Fibroblast of peridontal ligament (primary cell): ENCODE results near the gene SMURF1.

ENCODE experiments used
- DNase-seq: peaks from one replicate; pipeline ENCODE4 v3.0.0-alpha.2; 2010; ENCODE audit errors: extremely low read depth

Gene SMURF1

DNA sequence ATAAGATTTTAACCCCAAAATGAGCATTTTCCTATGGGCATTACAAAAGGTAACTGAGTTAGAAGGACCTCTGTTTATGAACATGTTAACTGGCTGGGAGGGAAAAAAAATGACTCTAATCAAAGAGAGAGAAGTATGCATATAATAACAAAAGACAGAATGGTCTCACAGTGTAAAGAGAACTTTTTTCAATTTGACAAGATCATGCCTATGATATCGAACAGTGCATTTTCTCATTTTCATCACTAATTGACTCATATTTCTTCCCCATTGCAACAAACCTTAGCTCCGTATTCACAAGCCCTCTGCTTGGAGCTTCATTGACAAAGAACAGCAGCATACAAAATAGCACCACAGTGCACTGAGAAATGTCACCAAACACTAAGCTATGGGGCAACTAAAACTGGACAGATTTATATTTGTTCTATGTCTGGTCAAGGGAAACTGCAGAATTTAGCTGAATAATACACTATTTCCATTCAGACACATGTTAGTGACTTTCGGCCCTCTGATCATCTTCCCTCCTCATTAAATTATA lies 45.6 kb downstream of the SMURF1 start:
- DNase-seq: no peak

DNA sequence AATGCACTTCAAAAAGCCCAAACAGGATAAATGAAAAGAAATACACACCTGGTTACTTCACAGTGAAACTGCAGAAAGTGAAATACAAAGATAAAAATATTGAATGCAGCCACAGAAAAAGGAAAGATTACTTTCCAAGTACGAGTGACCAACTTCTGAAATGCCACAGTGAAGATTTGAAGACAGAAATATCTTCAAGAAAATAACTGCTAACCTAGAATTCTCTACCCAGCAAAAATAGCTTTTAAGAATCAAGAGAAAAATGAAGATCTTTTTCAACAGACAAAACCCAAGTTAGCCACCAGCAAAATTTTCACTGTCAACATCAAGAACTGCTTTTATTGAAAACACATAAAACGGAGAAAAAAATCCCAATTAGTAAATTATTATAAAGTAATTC lies 46.2 kb downstream of the SMURF1 start:
- DNase-seq: no peak

DNA sequence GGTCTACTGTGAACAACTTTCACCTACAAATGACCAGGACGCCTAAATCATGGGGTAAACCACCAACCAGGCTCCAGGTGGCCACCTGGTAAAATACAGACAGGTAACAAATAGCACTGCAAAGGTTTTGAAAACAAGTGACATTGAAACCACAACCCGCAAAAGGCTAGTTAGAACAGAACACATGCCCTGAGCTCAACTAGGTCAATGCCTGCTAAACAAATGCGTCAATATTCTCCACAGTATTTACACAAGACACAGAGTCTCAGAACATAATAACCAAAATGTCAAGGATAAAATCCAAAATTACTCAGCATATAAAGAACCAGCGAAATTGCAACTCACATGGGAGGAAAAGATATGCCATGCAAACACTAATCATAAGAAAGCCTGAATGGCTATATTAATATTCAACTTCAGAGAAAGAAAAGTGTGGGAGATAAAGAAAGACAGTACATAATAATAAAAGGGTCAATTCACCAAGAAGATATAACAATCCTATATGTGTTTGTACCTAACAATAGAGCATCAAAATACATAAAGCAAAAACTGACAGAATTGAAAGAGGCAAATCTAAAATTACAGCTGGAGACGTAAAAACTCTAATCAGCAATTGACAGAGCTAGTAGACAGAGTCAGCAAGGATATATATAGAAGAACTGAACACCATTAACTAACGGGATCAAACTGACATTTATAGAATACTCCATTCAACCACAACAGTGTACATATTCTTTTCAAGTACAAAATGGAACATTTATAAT lies 47.6 kb downstream of the SMURF1 start:
- DNase-seq: peak; percentile 85

DNA sequence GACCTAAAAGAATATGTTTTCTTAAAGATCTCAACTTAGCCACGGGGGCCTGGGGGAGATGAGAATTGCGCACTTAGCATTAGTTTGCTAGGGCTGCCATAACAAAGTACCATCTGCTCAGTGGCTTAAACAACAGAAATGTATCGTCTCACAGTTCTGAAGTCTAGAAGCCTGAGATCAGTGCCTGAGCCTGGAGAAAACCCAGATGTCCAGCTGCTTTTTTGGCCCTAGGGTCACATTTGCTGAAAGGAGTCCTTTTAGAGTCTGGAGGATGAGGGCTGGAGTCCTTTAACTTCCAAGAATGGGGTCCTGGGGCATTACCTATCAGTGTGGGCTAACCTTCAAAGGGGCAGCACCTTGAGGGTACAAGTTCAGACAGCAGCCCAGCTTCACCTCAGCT lies 48.2 kb downstream of the SMURF1 start:
- DNase-seq: no peak

DNA sequence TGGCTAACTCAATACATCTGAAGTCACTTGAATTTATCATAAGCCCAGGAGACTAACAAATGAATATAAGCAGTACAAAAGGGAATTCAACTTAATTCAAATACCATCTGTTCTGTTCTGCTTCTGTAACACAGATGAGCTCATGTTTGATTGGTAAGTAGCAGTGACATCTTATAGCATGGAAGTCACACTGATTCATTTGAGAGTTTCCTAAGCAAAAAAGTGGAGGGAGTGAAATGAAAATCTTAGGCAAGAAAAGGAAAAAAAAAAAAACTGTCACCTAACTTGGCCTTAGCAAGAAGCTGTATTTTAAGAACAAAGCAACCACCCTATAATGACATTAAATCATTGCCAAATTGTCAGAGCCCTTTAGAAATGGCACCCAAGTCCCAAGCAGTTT lies 49.5 kb downstream of the SMURF1 start:
- DNase-seq: peak; percentile 38

DNA sequence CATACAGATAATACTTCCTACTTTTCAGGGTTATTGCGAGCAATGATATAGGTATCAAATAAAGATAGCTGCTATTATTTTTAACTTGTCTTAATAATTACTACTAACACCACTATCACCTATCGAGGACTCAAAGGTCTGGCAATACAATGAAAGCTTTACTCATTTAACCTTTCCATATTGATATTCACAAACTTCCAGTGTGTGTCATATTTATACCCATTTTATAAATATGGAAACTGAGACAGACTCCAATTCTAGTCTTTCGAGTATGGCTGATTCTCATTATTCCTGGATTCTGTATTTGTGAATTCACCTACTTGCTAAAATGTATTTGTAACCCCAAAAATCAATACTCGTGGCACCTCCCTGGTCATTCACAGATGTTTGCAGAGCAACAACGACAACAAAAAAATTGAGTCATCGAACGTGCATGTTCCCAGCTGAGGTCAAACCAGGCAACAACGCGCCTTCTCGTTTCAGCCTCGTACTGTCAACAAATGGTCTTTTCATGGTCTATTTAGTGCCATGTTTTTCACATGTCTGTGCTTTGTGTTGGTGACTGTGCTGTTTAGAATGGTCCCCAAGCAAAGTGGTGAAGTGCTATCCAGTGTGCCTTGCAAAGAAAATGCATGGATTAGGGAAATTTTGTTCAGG lies 51.7 kb downstream of the SMURF1 start:
- DNase-seq: no peak

DNA sequence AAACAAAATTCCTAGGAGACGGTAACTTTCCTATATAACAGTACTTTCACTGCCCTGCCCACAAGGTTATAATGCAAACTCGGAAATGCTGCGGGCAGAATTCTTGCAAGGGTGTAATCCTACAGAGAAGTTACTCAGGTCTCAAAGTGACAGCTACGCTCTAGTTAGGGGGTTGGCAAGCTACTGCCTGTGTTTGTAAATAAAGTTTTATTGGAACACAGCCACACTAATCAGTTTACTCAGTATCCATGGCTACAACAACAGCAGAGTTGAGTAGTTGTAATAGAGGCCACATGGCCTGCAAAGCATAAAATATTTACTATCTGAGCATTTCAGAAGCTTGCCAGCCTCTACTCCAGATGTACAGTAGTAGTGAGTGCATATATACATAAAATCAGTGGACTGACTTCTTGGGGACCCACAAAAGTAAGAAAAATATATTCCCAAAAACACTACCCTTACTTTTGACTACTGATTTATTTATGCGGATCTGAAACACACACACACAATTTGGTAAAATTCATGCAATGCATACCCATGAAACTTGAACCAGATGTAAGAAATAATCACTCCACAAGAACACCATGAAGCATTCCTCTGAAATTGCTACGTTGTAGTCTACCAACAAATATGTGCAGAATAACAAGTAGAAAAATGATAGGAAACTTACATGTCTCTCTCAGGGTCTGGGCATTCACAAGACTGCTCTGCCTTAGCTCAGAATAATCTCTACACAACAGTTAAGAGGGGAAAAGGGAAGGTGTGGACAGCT lies 53.0 kb downstream of the SMURF1 start:
- DNase-seq: peak; percentile 95

DNA sequence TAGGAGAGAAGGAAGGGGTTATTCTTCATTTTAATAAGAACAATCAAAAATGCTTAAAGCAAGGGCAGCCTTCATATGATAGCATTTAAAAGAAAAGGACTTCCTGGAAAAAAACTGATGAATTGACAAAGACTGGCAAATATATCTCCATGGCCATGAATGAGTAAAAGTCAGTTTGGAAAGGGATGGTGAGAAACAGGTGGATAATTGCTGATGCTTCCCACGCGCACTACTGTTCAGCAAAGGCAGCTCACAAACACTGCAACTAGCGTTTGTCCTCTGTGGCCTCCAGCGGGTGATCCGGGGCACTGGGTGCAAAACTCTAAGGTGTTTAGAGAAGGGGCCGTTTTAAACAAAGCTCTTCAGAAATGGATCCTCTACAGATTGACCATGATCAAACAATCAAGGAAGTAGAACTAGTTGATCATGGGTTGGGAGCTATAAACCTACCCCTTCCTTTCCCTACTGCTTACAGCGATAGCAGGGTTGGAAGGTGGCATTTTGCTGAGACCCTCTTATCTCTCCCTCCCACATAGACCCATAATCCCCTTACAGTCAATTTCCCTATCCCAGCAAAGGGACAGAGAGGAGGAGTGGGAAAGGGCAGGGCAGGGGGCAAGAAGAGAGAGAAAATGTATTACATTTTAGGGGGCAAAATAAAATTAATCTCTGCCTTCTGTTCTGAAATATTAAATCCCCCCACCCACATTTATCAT lies 53.8 kb downstream of the SMURF1 start:
- DNase-seq: no peak

DNA sequence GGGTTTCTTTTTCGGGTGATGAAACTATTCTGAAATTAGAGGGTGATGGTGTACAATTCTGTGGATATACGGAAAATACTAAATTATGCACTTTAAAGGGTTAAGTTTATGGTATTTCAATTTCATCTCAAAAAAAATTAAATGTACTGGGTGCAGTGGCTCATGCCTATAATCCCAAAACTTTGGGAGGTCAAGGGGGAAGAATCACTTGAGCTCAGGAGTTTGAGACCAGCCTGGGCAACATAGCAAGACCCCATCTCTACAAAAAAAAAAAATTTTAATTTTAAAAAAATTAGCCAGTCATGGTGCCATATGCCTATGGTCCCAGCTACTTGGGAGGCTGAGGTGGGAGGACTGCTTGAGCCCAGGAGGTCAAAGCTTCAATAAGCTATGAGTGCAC lies 57.0 kb downstream of the SMURF1 start:
- no peak for DNase-seq

DNA sequence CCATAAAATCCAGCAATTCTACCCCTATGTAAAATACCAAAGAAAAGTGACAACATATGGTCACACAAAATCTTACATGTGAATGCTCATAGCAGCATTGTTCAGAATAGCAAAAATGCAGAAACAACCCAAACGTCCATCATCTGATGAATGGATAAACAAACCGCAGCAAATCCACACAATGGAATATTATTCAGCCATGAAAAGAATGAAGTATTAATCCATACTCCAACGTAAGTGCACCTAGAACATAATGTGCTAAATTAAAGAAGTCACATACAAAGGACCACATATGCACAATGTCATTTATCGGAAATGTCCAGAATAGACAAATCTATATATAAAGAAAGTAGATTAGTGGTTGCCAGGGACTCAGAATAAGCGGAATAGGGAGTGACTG lies 57.4 kb downstream of the SMURF1 start:
- no peak for DNase-seq

DNA sequence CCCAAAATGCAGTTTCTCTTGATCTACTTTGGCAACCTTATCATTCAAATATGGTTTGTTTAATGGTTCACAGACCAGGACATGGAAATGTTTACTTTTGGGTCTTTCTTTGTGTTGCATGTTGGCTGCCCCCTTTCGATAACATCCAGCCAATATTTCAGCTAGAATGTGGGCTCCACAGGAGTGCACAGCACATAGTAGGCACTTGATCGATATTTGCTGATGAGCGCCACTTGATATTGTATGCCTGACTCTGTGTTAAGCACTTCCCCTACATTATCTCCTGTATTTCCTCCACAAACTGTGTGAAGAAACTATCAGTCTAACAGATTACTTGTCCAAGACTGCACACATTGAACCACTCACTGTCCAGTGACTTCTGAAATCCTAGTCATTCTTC lies 60.2 kb downstream of the SMURF1 start:
- no peak for DNase-seq

DNA sequence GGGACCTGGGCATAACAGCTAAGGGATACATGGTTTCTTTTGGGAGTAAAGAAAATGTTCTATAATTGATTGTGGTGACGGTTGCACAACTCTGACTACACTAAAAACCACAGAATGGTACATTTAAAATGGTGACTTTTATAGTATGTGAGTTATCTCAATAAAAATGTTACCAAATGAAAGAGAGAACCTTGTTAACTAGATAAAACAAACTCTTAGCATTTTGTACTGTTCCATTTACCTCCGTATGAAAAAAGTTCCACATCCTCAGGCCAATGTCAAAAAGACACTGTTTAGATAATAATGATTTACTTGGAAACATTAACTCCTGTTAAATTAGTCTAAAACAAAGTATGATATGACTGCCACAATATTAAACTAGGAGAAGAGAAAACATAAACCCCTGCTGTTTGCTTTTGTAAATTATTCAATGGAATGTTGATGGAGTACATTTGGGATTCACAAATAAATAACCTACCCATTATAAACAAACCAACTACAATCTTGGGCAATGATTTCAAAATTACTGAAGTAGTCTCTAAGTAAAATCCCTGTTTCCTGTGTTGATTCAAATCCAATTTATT lies 60.7 kb downstream of the SMURF1 start:
- DNase-seq: peak; percentile 78

DNA sequence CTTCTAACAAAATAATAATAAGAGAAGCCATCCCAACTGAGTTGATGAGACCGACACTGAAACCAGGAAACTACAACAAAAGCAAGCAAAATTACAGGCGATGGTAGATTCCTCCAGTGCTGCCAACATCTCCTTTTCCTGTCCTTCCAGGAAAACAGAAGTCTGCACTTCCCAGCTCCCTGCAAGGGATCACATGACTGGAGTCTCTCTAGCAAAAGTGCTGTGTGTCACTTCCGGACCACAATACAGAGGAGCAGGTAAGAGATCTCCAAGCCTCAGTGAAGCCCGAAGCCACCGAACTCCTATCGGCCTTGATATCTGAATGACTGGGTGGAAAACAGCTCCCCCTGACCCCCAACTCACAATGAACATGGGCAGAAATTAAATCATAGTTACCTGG lies 63.2 kb downstream of the SMURF1 start:
- DNase-seq: no peak

DNA sequence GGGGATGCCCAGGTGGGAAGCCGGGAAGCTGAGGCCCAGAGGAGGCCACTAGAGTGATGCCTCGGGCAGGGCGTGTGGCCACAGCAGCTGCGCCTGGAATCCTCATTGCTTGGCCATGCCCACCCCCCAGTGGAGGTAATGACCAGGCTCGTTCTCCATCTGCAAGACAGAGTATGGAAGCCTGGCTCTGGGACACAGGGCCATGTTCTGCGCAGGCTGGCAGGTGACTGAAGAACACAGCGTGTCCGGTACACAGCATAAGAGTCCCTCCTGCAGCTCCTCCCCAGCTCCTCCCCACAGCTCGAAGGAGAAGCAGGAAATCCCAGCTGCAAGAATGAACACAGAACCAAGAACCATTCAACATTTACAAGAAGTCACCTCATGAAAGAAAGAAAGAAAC lies 64.8 kb downstream of the SMURF1 start:
- DNase-seq: no peak

DNA sequence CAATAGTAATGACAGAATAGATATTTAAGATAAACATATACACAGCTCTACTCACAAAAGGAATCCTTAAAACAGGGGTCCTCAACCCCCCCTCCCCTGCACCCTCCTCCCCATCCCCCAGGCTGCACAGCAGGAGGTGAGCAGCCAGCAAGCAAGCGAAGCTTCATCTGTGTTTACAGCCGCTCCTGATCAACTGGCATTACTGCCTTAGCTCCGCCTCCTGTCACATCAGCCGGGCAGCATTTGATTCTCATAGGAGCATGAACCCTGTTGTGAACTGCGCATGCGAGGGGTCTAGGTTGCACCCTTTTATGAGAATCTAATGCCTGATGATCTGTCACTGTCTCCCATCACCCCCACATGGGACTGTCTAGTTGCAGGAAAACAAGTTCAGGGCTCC lies 65.5 kb downstream of the SMURF1 start:
- DNase-seq: no peak

DNA sequence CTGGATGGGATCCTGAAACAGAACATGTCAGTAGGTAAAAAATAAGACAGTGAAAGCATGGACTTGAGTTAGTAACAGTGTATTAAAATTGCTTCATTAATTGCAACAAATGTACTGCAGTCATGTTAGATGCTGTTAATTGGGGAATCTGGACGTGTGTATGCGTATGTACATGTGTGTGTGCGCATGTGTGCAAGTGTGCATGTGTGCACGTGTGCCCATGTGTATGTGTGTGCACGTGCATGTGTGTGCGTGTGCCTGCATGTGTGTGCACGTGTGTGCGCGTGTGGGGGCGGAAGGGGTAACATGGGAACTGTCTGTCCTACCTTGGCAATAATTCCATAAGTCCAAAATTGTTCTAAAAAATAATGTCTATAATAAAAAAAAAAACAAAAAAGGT lies 67.3 kb downstream of the SMURF1 start:
- no peak for DNase-seq

DNA sequence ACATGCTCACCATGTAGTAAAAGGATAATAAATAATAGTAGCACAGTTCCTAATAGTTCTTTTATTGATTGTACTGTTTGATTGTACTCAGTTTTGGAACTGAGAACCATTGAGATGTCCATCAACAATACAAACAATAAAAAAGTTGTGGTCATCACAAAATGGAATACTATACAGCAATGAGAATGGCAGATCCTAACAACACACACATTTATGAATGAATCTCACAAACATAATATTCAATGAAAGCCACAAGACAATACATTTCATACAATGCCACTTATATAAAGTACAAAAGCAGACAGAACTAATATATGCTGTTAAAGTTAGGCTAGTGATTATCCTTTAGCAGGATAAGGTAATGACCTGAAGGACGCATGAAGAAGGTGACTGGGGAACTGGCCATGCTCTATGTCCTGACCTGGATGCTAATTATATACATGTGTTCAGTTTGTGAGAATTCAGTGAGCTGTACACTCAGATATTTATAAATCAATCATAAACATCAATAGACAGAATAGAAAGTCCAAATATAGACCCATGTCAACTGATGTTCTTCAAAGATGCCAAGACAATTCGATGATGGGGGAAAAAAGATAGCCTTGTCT lies 70.0 kb downstream of the SMURF1 start:
- no peak for DNase-seq

DNA sequence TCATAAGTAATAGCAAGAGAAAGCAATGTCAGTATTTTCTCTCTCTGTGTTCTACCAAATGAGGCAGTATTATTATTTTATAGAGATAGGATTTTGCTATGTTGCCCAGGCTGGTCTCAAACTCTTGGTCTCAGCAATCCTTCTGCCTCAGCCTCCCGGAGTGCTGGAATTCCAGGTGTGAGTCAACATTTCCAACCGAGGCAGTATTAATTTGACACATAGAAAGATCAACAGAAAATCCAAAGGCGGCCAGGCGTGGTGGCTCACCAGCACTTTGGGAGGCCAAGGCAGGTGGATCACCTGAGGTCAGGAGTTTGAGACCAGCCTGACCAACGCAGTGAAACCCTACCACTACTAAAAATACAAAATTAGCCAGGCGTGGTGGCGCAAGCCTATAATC lies 71.8 kb downstream of the SMURF1 start:
- no peak for DNase-seq

DNA sequence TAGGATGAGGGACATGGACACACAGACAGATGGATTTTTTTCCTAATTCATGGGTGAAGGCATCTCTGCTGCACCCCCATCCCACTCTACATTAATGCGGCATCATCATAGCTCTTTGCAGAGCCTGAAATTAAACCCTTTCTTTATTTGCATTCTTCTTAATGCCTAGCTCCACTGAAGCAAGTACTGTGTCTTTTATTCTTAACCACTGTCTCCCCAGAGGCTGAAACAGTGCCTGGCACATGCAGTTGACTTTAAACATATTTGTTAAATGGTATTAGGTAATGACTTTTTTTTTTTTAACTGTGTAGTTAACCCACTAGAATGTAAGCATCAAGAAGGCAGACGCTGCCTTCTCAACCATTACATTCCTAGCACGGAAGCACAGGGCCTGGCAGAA lies 73.5 kb downstream of the SMURF1 start:
- peak; percentile 41 for DNase-seq

DNA sequence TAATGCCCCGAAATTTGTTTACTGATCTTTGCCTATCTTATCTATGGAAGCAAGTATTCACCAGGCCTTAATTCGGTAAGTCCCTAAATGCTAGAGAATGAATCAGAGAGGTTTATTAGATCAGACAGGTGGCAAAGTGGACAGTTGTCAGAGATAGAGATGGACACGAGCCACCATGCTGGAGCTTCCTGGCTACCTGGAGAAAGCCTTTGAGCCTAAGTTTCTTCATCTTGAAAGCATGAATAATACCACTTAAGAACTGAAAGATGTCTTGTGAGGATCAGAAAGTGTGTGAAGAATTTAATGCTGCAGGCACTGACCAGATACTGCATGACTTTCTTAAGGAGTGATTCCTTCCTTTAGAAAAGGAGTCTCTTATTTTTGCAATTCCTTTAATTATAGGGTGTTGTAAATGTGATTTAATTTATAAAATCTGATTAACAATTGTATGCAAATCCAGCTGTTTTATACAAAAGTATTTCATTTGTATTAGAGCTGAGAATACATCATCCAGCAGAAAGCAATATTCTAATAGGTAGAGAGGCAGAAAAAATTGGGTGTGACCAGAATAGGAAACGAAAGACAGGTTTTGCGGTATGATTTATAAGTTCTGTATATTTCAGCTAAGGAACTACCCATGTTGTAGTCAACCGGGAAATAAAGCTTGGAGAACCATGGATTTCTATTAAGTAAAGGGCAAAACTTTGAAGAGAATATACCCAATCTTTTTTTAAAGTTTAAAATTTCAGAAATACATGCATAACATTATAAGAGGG lies 82.7 kb downstream of the SMURF1 start:
- no peak for DNase-seq
